ES-I3 (cell line): ENCODE results near the gene CFAP161.

Experiments used
- H3K36me3 ChIP-seq: 2 replicates; pipeline ENCODE4 v1.6.1; 2013; ENCODE audit warnings: mild to moderate bottlenecking, low read length, control low read depth, moderate library complexity; ENCODE audit not compliant: insufficient read depth
- H3K4me1 ChIP-seq: 2 replicates; pipeline ENCODE4 v1.6.1; 2013; ENCODE audit warnings: mild to moderate bottlenecking, control low read depth, low read length; ENCODE audit not compliant: insufficient read depth
- H3K9ac ChIP-seq: 2 replicates; pipeline ENCODE4 v1.6.1; 2013; ENCODE audit warnings: low read depth, mild to moderate bottlenecking, low read length, moderate library complexity
- H3K9me3 ChIP-seq: 2 replicates; pipeline ENCODE4 v1.6.1; 2013; ENCODE audit warnings: mild to moderate bottlenecking, low read length, moderate library complexity; ENCODE audit not compliant: control insufficient read depth, insufficient read depth

CFAP161 gene

DNA sequence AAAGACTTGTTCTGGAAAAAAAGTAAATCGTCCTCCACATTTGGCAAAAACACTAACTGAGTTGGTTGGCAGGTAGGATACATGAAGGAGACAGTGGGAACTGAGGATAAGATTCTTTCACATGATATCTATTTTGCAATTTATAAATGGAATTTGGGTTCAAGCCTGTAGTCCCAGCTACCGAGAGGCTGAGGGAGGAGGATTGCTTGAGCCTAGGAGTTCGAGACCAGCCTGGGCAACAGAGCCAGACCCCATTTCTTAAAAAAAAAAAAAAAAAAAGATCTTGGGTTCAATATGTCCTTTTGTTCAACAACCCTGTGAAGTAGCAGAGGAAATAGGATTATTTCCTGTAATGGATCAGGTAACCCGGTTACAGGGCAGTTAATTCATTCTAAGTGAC lies 35.7 kb upstream of the CFAP161 start:
- no peak overlapping the region for H3K9ac ChIP-seq
- no peaks in the 10 kb centered on the region for H3K36me3 ChIP-seq
- H3K4me1 ChIP-seq, result no peaks in the 10 kb centered on the region
- no peaks in the 10 kb centered on the region for H3K9me3 ChIP-seq

DNA sequence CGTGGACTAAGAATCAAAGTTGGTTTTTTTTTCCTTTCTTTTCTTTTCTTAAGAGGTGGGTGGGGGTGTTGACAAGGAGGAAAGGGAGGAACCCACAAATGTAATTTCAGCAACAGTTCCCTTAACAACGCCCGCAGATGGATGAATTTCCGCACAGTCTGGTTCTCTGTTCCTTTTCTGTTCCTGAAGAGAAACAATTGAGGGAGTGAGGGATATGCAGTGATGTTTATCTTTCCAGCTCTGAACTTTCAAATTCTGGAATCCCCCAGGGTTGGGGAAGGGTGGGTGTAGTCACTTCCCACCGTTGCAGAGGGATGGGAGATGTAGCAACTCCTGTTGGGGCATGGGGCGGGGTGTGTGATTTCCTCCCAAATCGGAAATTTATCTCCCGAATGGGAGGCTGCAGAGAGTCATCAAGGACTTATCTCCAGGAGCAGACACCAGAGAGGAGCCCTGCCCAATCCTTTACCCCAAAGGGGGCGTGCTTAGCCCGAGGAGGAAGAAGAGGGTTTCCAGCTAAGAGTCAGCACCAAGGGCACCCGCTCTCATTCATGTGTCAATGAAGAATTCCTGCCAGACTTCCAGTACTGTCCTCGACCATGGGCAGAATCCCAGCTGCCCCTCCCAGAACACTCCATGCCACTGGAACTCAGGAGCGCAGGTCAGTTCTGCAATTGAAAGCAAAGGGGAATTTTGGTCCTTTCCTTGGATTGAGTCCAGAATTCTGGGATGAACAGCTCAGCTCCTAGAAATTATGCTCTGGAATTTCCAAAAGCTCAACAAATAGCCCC lies 35.0 kb upstream of the CFAP161 start:
- Histone ChIP-seq H3K9ac (no peak overlapping the region), H3K9me3 (no peaks in the 10 kb centered on the region), H3K36me3 (no peaks in the 10 kb centered on the region), H3K4me1 (no peaks in the 10 kb centered on the region)

DNA sequence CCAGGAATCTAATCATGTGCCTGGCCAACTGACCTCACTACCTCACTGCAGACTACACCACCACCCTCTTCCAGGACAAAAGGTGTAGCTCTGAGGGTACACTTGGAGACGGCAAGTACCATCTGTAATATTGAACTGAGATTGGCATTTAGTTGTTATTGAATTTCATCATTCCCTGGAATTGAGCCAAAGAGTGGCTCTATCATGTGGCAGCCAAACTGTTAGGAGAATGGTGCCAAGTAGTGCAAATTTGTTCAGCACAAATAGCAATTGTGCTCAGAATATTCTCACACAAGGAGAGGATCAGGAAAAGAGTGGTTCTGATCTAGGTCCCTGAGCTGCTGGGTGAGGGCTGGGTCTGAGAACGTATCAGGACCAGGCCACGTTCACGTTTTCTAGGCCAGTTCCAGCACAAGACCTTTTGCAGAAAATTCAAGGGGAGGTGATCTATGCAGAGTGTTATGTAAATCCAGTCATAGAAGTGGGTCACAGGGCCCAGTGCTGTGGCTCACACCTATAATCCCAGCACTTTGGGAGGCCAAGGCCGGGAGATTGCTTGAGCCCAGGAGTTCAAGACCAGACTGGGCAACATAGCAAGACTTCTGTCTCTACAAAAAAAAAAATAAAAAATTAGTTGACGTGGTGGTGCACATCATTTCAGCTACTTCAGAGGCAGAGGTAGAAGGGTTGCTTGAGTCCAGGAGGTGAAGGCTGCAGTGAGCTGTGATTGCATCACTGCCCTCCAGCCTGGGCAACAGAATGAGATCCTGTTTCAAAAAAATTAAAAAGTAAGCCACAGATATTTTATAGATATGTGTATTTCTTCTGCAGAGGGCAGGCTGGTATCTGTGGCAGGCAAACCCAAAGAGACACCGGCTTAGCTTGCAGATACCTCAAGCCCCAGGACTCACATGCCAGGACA lies 31.9 kb upstream of the CFAP161 start:
- no peaks in the 10 kb centered on the region for H3K36me3 ChIP-seq
- no peaks in the 10 kb centered on the region for H3K9me3 ChIP-seq
- no peaks in the 10 kb centered on the region for H3K4me1 ChIP-seq
- no peak overlapping the region for H3K9ac ChIP-seq

DNA sequence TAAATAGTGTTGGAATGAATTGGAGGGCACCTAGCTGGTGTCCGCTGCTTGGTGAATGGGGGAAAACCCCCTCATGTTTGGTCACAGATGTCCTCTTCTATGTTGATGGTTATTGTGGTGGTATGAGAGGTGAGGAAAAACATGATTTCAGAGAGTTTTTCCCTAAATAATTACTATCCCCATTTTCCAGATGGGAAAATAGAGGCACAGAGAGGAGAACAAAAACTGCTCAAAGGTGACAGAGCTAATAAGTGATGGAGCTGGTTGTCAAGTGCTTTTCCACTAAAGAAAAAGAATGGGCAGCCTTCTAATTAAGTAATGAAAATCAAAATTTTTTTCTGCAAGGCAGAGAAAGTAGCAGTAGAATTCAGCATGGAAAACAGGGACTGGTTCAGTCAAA lies 30.2 kb upstream of the CFAP161 start:
- Histone ChIP-seq H3K4me1 (no peaks in the 10 kb centered on the region), H3K9ac (no peak overlapping the region), H3K9me3 (no peaks in the 10 kb centered on the region), H3K36me3 (no peaks in the 10 kb centered on the region)

DNA sequence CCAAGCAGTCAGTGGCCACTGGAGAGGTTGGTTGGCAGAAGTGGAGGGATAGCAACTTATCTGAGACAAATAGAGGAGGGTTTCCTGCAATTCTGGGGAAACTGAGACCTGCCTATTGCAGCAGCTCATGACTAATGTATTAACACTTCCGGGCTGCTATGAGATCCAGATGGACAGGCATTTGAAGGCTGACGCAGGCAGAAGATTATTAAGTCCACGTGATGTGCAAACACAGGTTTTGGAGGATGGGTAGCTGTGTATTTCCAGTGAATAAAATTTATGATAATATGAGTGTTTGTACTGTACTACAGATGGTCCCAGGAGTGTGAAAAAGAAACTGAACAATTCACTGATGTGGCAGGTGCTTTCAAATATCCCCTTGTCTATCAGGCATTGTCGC lies 28.5 kb upstream of the CFAP161 start:
- Histone ChIP-seq H3K9me3 (no peaks in the 10 kb centered on the region), H3K9ac (no peak overlapping the region), H3K36me3 (no peaks in the 10 kb centered on the region), H3K4me1 (no peaks in the 10 kb centered on the region)

DNA sequence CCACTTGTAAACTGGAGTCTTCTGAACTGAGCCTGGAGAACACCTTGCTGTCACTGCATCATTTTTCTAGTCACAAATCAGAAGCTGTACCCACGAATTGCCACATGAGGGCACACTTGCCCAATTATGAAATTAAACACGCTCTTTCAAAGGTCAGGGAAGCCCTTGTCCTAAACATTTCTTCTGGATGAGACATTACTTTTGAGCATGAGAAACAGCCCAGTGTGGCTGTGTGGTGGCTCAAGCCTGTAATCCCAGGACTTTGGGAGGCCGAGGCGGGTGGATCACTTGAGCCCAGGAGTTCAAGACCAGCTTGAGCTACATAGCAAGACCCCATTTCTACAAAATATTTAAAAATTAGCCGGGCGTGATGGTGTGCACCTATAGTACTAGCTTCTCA lies 27.5 kb upstream of the CFAP161 start:
- H3K36me3 ChIP-seq, result no peaks in the 10 kb centered on the region
- no peaks in the 10 kb centered on the region for H3K4me1 ChIP-seq
- no peak overlapping the region for H3K9ac ChIP-seq
- no peaks in the 10 kb centered on the region for H3K9me3 ChIP-seq

DNA sequence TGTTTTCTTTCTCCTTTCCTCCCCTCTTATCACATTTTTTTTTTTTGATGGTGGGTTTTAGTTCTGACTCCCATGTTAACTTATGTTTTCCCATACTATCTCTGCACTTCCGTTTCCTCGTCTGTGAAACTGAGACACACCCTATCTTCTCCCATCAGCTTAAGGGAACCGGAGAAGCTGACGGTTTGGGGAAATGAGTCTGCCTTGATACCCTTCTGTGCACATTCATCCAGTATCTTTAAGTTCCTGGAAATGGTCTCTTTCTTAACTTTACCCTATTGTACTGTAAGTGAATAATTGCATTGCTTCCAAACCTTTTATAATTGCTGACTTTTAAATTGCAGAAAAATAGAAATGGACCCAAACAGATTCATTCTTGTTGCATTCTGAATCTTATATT lies 26.2 kb upstream of the CFAP161 start:
- Histone ChIP-seq H3K9me3 (no peaks in the 10 kb centered on the region), H3K36me3 (no peaks in the 10 kb centered on the region), H3K9ac (no peak overlapping the region), H3K4me1 (no peaks in the 10 kb centered on the region)

DNA sequence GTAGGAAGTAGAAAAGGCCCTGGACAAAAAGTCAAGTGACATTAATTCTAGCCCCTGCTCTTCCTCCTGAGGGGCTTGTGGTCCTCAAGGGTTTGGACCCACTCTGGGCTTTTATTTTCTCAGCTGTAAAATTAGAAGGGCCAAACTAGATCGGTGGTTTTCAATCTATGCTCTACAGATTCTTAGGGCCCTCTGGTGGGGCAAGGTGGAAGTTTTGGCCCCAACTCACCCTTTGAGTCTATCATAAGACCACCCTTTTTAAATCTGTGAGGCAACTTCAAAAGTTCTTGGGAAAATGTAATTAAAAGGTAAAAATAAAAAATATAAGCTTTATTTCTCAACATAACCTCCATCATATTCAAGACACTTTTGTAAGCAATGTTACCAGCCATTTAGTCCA lies 25.6 kb upstream of the CFAP161 start:
- Histone ChIP-seq H3K9me3 (no peaks in the 10 kb centered on the region), H3K36me3 (no peaks in the 10 kb centered on the region), H3K9ac (no peak overlapping the region), H3K4me1 (peaks cover 3% of the 10 kb centered on the region)

DNA sequence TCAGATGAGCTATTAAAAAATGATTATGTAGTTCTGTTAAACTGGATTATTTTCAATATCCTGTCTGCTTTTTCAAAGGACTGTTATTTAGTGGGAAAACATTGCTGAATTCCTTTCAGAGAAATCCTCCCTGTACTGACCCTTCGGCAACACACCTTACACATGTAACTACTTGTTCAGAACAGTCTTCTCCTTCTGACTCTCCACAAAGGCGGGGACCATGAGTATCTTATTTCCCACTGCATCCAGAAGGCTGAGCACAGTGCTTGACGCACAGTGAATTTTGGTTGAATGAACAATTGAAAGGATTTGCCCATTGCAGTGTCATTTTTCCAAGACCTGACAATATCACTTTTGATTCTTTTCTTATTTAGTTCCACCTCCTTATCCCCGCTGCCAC lies 23.1 kb upstream of the CFAP161 start:
- Histone ChIP-seq H3K36me3 (no peaks in the 10 kb centered on the region), H3K9ac (no peak overlapping the region), H3K4me1 (peaks cover 14% of the 10 kb centered on the region), H3K9me3 (no peaks in the 10 kb centered on the region)

DNA sequence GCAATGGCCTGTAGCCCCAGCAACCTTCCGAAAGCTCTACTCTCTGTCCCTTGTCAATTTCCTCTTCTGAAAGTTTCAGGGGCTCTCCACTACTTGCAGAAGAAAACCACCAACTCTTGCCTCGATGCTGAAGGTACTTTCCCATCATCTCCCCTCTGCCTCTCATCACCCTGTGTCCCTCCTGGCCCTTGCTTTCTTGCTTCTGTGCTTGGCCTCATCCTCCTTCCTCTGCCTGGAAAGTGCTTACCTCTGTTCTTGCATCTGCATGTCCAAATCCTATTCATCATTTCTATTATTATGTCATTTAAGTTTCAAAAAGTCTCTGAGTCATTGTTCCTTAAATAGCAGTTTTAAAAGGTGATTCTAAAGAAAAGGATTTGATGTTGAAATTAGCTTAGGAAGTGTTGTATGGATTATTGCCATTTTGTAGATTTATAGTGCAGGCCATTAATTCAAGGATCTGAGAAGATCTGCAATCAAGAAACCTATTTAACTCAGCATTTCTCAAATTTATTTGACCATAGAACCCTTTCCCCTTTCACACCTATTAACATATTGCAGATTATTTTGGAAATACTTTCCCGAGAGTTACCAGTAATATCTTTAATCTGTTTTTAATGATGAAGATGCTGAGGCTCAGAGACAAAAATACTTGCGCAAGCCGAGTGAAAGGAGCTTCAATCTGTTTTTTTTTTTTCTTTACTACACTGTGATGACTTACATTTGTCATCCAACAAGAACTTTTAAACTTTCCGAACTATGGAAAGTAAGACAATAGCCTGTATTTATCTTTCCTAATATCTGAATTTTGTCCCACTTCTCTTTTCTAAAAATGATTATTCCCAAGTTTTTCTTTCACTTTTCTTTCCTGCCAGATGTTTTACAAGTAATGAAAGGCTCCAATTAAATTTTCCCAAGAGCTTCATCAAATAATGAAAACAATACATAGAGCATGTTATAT lies 22.3 kb upstream of the CFAP161 start:
- H3K4me1 ChIP-seq, result peaks cover 14% of the 10 kb centered on the region
- H3K9me3 ChIP-seq, result no peaks in the 10 kb centered on the region
- no peaks in the 10 kb centered on the region for H3K36me3 ChIP-seq
- H3K9ac ChIP-seq, result no peak overlapping the region

DNA sequence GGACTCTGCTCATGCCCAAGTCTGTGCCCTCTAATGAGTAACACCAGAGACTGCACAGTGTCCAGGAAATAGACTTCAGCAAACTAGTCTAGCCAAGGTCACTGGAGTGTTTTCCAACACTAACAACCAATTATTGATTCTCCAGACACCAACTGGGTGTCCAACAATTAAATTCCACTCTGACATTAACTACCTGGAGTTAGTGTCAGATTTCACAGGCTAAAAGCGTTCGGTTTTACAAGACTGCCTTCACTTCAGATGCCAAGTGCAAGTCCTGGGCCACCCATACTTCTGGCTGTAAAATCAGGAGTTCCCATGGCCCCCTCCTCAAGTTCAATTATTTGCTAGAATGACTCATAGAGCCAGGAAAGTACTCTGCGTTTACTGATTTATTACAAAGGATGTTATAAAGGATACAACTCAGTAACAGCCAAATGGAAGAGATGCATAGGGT lies 20.8 kb upstream of the CFAP161 start:
- H3K4me1 ChIP-seq, result peaks cover 14% of the 10 kb centered on the region
- H3K9me3 ChIP-seq, result no peaks in the 10 kb centered on the region
- H3K36me3 ChIP-seq, result no peaks in the 10 kb centered on the region
- H3K9ac ChIP-seq, result no peak overlapping the region

DNA sequence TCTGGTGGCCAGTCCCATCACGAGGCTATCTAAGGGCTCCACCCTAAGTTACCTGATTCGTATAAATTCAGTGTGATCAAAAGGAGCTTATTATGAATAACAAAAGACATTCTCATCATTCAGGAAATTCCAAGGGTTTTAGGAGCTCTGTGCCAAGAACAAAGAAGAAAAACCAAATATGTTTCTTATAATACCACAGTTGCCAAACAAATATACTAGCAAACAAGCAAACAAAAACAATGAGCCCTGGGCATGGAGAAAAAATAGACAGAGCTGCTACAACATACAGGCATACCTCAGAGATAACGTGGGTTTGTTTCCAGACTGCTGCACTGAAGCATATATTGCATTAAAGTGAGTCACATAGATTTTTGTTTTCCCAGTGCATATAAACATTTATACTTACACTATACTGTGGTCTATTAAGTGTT lies 20.2 kb upstream of the CFAP161 start:
- H3K9me3 ChIP-seq, result no peaks in the 10 kb centered on the region
- H3K36me3 ChIP-seq, result no peaks in the 10 kb centered on the region
- H3K9ac ChIP-seq, result no peak overlapping the region; the same call in 1 of the 2 replicates
- H3K4me1 ChIP-seq, result peaks cover 14% of the 10 kb centered on the region

DNA sequence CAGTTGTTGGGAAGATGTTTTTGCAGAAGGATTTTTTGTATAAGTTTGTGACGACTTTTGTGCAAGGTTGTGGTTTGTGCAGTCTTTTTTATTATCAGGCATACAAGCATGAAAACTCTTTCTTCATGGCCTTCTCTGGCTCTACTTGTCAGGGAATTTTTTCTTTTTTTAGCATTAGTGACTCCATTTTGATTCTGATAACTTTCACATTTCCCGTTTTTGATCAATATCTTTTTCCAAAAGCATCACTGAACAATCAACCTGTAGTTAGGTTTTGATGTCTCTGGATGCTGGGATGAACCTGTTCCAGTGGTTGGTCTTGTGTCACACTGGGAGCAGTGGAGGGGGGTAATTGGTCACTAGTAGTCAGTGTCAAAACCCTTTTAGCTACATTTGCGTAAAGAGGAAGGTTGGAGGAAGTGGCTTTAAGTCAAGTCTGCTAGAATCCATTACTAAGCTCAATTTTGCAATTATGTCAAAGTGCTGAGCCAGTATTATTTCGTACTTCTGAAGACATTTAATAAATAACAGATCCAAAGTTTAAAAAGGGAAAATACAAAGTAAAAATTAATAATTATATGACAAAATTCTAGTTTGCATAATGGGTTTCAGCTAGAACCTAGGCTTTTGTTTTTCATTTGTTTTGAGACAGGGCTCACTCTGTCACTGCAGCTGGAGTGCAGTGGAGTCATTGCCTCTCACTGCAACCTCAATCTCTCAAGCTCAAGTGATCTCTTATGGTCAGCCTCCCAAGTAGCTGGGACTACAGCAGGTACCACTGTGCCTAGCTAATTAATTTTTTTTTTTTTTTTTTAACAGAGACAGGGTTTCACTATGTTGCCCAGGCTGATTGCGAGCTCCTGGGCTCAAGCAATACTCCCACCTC lies 18.8 kb upstream of the CFAP161 start:
- H3K4me1 ChIP-seq, result peaks cover 14% of the 10 kb centered on the region
- no peak overlapping the region for H3K9ac ChIP-seq

More for the DNA sequence above, 18.8 kb upstream of the CFAP161 start:
- Histone ChIP-seq H3K9me3 (no peaks in the 10 kb centered on the region; the same call in 1 of the 2 replicates), H3K36me3 (no peaks in the 10 kb centered on the region)
